ENCODE measurements around the gene DPP10. TPM values are rescaled to one million over a fixed set of nuclear protein-coding genes. Genes with fewer than 3 reads are reported as not detected.

Gene DPP10
- total RNA-seq, 1 donor from 2014 or later: 2.1 TPM

- DNase-seq (ENCODE audit: low read depth, low spot score): no peak
- Mint-ChIP-seq H3K36me3 (ENCODE audit: low read depth) (no peaks in the 10 kb centered on the region), H3K27me3 (ENCODE audit: low read depth) (peaks cover 8% of the 10 kb centered on the region), H3K27ac (ENCODE audit: unreplicated experiment) (no peak overlapping the region), H3K4me1 (peaks cover 5% of the 10 kb centered on the region), H3K4me3 (no peak overlapping the region), H3K9me3 (no peaks in the 10 kb centered on the region)
- no peak for TF ChIP-seq CTCF (conservative IDR thresholded peaks at IDR 0.05)
Observed at GRCh38 chr2:114526841-114527240, 84.4 kb downstream of the DPP10 start.

GRCh38 chr2:114527330-114527983 lies 85.0 kb downstream of the DPP10 start:
- Mint-ChIP-seq H3K4me1 (peaks cover 5% of the 10 kb centered on the region), H3K4me3 (no peak overlapping the region), H3K27ac (ENCODE audit: unreplicated experiment) (no peak overlapping the region), H3K36me3 (ENCODE audit: low read depth) (no peaks in the 10 kb centered on the region), H3K9me3 (no peaks in the 10 kb centered on the region), H3K27me3 (ENCODE audit: low read depth) (peaks cover 8% of the 10 kb centered on the region)
- no peak for DNase-seq (ENCODE audit: low read depth, low spot score)
- TF ChIP-seq CTCF (conservative IDR thresholded peaks at IDR 0.05): no peak

GRCh38 chr2:114534116-114535084 lies 92.0 kb downstream of the DPP10 start:
- peaks cover 4% of the 10 kb centered on the region for H3K4me1 Mint-ChIP-seq
- H3K4me3 Mint-ChIP-seq: no peak overlapping the region
- no peak overlapping the region for H3K27ac Mint-ChIP-seq (ENCODE audit: unreplicated experiment)
- no peaks in the 10 kb centered on the region for H3K9me3 Mint-ChIP-seq
- no peaks in the 10 kb centered on the region for H3K36me3 Mint-ChIP-seq (ENCODE audit: low read depth)
- no peak for TF ChIP-seq CTCF (conservative IDR thresholded peaks at IDR 0.05)
- no peak for DNase-seq (ENCODE audit: low read depth, low spot score)
- peaks cover 3% of the 10 kb centered on the region for H3K27me3 Mint-ChIP-seq (ENCODE audit: low read depth)

GRCh38 chr2:114537777-114538176 lies 95.3 kb downstream of the DPP10 start:
- DNase-seq (ENCODE audit: low read depth, low spot score): no peak
- Mint-ChIP-seq H3K4me1 (peaks cover 4% of the 10 kb centered on the region), H3K27me3 (ENCODE audit: low read depth) (no peaks in the 10 kb centered on the region), H3K4me3 (no peak overlapping the region), H3K9me3 (no peaks in the 10 kb centered on the region), H3K36me3 (ENCODE audit: low read depth) (no peaks in the 10 kb centered on the region), H3K27ac (ENCODE audit: unreplicated experiment) (no peak overlapping the region)
- TF ChIP-seq CTCF (conservative IDR thresholded peaks at IDR 0.05): no peak

- no peaks in the 10 kb centered on the region for H3K27me3 Mint-ChIP-seq (ENCODE audit: low read depth)
- no peak overlapping the region for H3K27ac Mint-ChIP-seq (ENCODE audit: unreplicated experiment)
- no peaks in the 10 kb centered on the region for H3K4me1 Mint-ChIP-seq
- no peaks in the 10 kb centered on the region for H3K36me3 Mint-ChIP-seq (ENCODE audit: low read depth)
- no peak for DNase-seq (ENCODE audit: low read depth, low spot score)
- no peak for TF ChIP-seq CTCF (conservative IDR thresholded peaks at IDR 0.05)
- H3K4me3 Mint-ChIP-seq: no peak overlapping the region
- peaks cover 3% of the 10 kb centered on the region for H3K9me3 Mint-ChIP-seq
Observed at GRCh38 chr2:114542695-114543094, 100.3 kb downstream of the DPP10 start.
